H9 (cell line): ENCODE results near the gene PPP1R12A. TPM values are rescaled to one million over a fixed set of nuclear protein-coding genes. Genes with fewer than 3 reads are reported as not detected.

Experiments
- DNase-seq: peaks from one replicate; pipeline ENCODE4 v3.0.0-alpha.2; 2017
- H2AFZ ChIP-seq: one replicate; pipeline ENCODE4 v1.6.1; 2013; ENCODE audit warnings: mild to moderate bottlenecking, low read length, control low read depth, moderate library complexity
- H2AK5ac ChIP-seq: 2 replicates; pipeline ENCODE4 v1.6.1; 2013; ENCODE audit warnings: low read length, control low read depth, mixed read lengths; ENCODE audit not compliant: insufficient read length
- H2BK120ac ChIP-seq: one replicate; pipeline ENCODE4 v1.6.1; 2013; ENCODE audit warnings: low read depth, mild to moderate bottlenecking, low read length, control low read depth, inconsistent platforms; ENCODE audit not compliant: poor library complexity, severe bottlenecking
- H2BK12ac ChIP-seq: 2 replicates; pipeline ENCODE4 v1.6.1; 2013; ENCODE audit warnings: low read length, control low read depth, mixed read lengths, low read depth; ENCODE audit not compliant: insufficient read length
- H2BK15ac ChIP-seq: 2 replicates; pipeline ENCODE4 v1.6.1; 2013; ENCODE audit warnings: low read depth, low read length, control low read depth
- H2BK20ac ChIP-seq: one replicate; pipeline ENCODE4 v1.6.1; 2013; ENCODE audit warnings: low read depth, mild to moderate bottlenecking, low read length, control low read depth, inconsistent platforms; ENCODE audit not compliant: poor library complexity, severe bottlenecking
- H2BK5ac ChIP-seq: 2 replicates; pipeline ENCODE4 v1.6.1; 2013; ENCODE audit warnings: low read length, control low read depth, mixed read lengths; ENCODE audit not compliant: insufficient read length
- H3K14ac ChIP-seq: 2 replicates; pipeline ENCODE4 v1.6.1; 2013; ENCODE audit warnings: low read length, control low read depth; ENCODE audit not compliant: insufficient read depth
- H3K18ac ChIP-seq: 2 replicates; pipeline ENCODE4 v1.6.1; 2013; ENCODE audit warnings: low read depth, mild to moderate bottlenecking, mixed read lengths, low read length, control low read depth; ENCODE audit not compliant: insufficient read length
- H3K23ac ChIP-seq: 2 replicates; pipeline ENCODE4 v1.6.1; 2013; ENCODE audit warnings: low read length, control low read depth, mixed read lengths, low read depth; ENCODE audit not compliant: insufficient read length
- H3K23me2 ChIP-seq: 2 replicates; pipeline ENCODE4 v1.6.1; 2013; ENCODE audit warnings: low read depth, mild to moderate bottlenecking, mixed read lengths, low read length, control low read depth; ENCODE audit not compliant: insufficient read length, poor library complexity, severe bottlenecking
- H3K27ac ChIP-seq: 2 replicates; pipeline ENCODE4 v1.5.1; 2013; ENCODE audit warnings: low read length, control low read depth, mixed read lengths, low read depth; ENCODE audit not compliant: insufficient read length
- H3K27me3 ChIP-seq: 2 replicates; pipeline ENCODE4 v1.6.1; 2013; ENCODE audit warnings: low read length, control low read depth, inconsistent platforms; ENCODE audit not compliant: insufficient read depth
- H3K4ac ChIP-seq: 2 replicates; pipeline ENCODE4 v1.6.1; 2013; ENCODE audit warnings: low read depth, mild to moderate bottlenecking, control low read depth, inconsistent platforms, low read length, moderate library complexity
- H3K4me1 ChIP-seq: 2 replicates; pipeline ENCODE4 v1.6.1; 2013; ENCODE audit warnings: low read length, control low read depth, inconsistent platforms; ENCODE audit not compliant: insufficient read depth
- H3K4me2 ChIP-seq: 2 replicates; pipeline ENCODE4 v1.6.1; 2013; ENCODE audit warnings: low read length, control low read depth, mixed read lengths; ENCODE audit not compliant: insufficient read length, insufficient read depth
- H3K56ac ChIP-seq: 2 replicates; pipeline ENCODE4 v1.6.1; 2013; ENCODE audit warnings: low read depth, mild to moderate bottlenecking, mixed read lengths, low read length, control low read depth; ENCODE audit not compliant: insufficient read length
- H3K79me1 ChIP-seq: 2 replicates; pipeline ENCODE4 v1.6.1; 2013; ENCODE audit warnings: low read depth, mild to moderate bottlenecking, moderate library complexity, low read length, control low read depth, inconsistent platforms; ENCODE audit not compliant: insufficient read depth, poor library complexity, severe bottlenecking
- H3K79me2 ChIP-seq: 2 replicates; pipeline ENCODE4 v1.6.1; 2013; ENCODE audit warnings: low read length, control low read depth, inconsistent platforms; ENCODE audit not compliant: insufficient read depth
- H3K9ac ChIP-seq: 2 replicates; pipeline ENCODE4 v1.6.1; 2013; ENCODE audit warnings: low read length, control low read depth, mixed read lengths; ENCODE audit not compliant: insufficient read length; ENCODE audit errors: extremely low read depth
- H3K9me3 ChIP-seq: one replicate; pipeline ENCODE4 v1.6.1; 2013; ENCODE audit warnings: low read depth, low read length, inconsistent platforms; ENCODE audit not compliant: control insufficient read depth
- H3T11ph ChIP-seq: one replicate; pipeline ENCODE4 v1.6.1; 2013; ENCODE audit warnings: mild to moderate bottlenecking, low read length, control low read depth, inconsistent platforms
- H4K20me1 ChIP-seq: one replicate; pipeline ENCODE4 v1.6.1; 2013; ENCODE audit not compliant: control insufficient read depth, insufficient read length, insufficient read depth
- H4K5ac ChIP-seq: 2 replicates; pipeline ENCODE4 v1.6.1; 2013; ENCODE audit warnings: low read depth, mild to moderate bottlenecking, mixed read lengths, low read length, control low read depth; ENCODE audit not compliant: insufficient read length
- H4K8ac ChIP-seq: replicated peaks from 2 replicates; pipeline ENCODE4 v1.6.1; 2013; ENCODE audit warnings: low read length, control low read depth, mixed read lengths, low read depth; ENCODE audit not compliant: insufficient read length
- H4K91ac ChIP-seq: 2 replicates; pipeline ENCODE4 v1.6.1; 2013; ENCODE audit warnings: low read depth, mild to moderate bottlenecking, moderate library complexity, mixed read lengths, low read length, control low read depth; ENCODE audit not compliant: insufficient read length
- H3K27ac Mint-ChIP-seq, 3 experiments: 2 replicates in 2 of 3; 3 replicates in 1 of 3; pipeline ENCODE4 v1.8.0; 2020 to 2021; ENCODE audit warnings: mixed read lengths in 3 of 3, mild to moderate bottlenecking in 1 of 3, moderate library complexity in 1 of 3
- H3K27me3 Mint-ChIP-seq: 2 replicates; pipeline ENCODE4 v1.8.0; 2021; ENCODE audit warnings: low read depth, mild to moderate bottlenecking, moderate library complexity, mixed read lengths
- H3K36me3 Mint-ChIP-seq, 3 experiments: 2 replicates in 2 of 3; 3 replicates in 1 of 3; pipeline ENCODE4 v1.8.0; 2020 to 2021; ENCODE audit warnings: low read depth in 3 of 3, mixed read lengths in 3 of 3; ENCODE audit not compliant: insufficient read depth in 1 of 3
- H3K4me1 Mint-ChIP-seq, 2 experiments: 2 replicates each; pipeline ENCODE4 v1.8.0; 2020; ENCODE audit warnings: mixed read lengths in 2 of 2
- H3K4me3 Mint-ChIP-seq, 2 experiments: 2 replicates in 1 of 2; 3 replicates in 1 of 2; pipeline ENCODE4 v1.8.0; 2020 to 2021; ENCODE audit warnings: mild to moderate bottlenecking in 2 of 2, mixed read lengths in 2 of 2, moderate library complexity in 1 of 2
- H3K9me3 Mint-ChIP-seq, 2 experiments: 2 replicates in 1 of 2; 3 replicates in 1 of 2; pipeline ENCODE4 v1.8.0; 2020; ENCODE audit warnings: mild to moderate bottlenecking in 2 of 2, mixed read lengths in 2 of 2, moderate library complexity in 1 of 2
- CTCF ChIP-seq: fragments of 200-600 bp; sonication (generic); conservative IDR thresholded peaks from 3 replicates; pipeline ENCODE4 v1.8.0; 2021; ENCODE audit warnings: antibody characterized with exemption, mild to moderate bottlenecking
- WGBS: extraction: QIAGEN DNeasy Blood & Tissue Kit; methylation state at CpG from one replicate; pipeline ENCODE4 v1.1.7; 2013; ENCODE audit warnings: missing lambda C conversion rate, low lambda C conversion rate, mixed read lengths; ENCODE audit not compliant: insufficient read length; ENCODE audit errors: extremely low coverage; 5-methylcytosine and 5-hydroxymethylcytosine counted together
- total RNA-seq: library from RNA; stranded (reverse); gene quantifications from 2 replicates; pipeline ENCODE4 v1.2.1, GENCODE V29; 2021

PPP1R12A gene
- total RNA-seq, 1 experiment from 2014 or later: 93.5 TPM

- Mint-ChIP-seq H3K27ac (peak overlapping the region in 1 of 3 experiments; percentile 28; a peak in 2 of 7 replicates), H3K9me3 (no peaks in the 10 kb centered on the region), H3K4me1 (peaks cover 10 to 14% of the 10 kb centered on the region in 2 experiments), H3K36me3 (no peaks in the 10 kb centered on the region; a peak in 1 of 7 replicates), H3K4me3 (no peak overlapping the region), H3K27me3 (no peaks in the 10 kb centered on the region)
- no CpG with 5 or more reads among the region's 1 CpG for WGBS
- no peak overlapping the region for H3K9ac ChIP-seq
- H4K8ac ChIP-seq: no peak overlapping the region
- H3K18ac ChIP-seq: no peak overlapping the region
- H3K9me3 ChIP-seq: no peaks in the 10 kb centered on the region
- DNase-seq: no peak
- no peaks in the 10 kb centered on the region for H4K20me1 ChIP-seq
- H3K27ac ChIP-seq: no peak overlapping the region
- peaks cover 9% of the 10 kb centered on the region for H3K79me1 ChIP-seq
- H2BK5ac ChIP-seq: no peak overlapping the region
- H4K91ac ChIP-seq: no peak overlapping the region
- no peaks in the 10 kb centered on the region; the same call in 1 of the 2 replicates for H3K4me1 ChIP-seq
- no peaks in the 10 kb centered on the region for H3K27me3 ChIP-seq
- H2AFZ ChIP-seq: no peak overlapping the region
- H2BK12ac ChIP-seq: no peak overlapping the region
- no peak overlapping the region for H2BK15ac ChIP-seq
- H4K5ac ChIP-seq: no peak overlapping the region
- H3K23me2 ChIP-seq: no peaks in the 10 kb centered on the region
- no peak overlapping the region for H3K56ac ChIP-seq
- H3K14ac ChIP-seq: no peak overlapping the region
- H2AK5ac ChIP-seq: no peak overlapping the region
- no peak overlapping the region for H3K4ac ChIP-seq
- H3T11ph ChIP-seq: no peak overlapping the region
- H3K23ac ChIP-seq: no peak overlapping the region
- H3K4me2 ChIP-seq: no peak overlapping the region
- no peak for TF ChIP-seq CTCF
- no peak overlapping the region for H2BK120ac ChIP-seq
- no peak overlapping the region for H2BK20ac ChIP-seq
- H3K79me2 ChIP-seq: peaks cover 37% of the 10 kb centered on the region; the same call in 1 of the 2 replicates
Observed at GRCh38 chr12:79921786-79922185, 13.1 kb downstream of the PPP1R12A start.
